ENCODE results near the gene ASB18.

The ASB18 gene

GRCh38 chr2:236244256-236244655, 19.9 kb downstream of the ASB18 start:
- H3K4me3 ChIP-seq (ENCODE audit: low read length): no peak overlapping the region
- no peak for TF ChIP-seq CTCF (conservative IDR thresholded peaks at IDR 0.05; ENCODE audit: low read depth, low read length)
- DNase-seq (ENCODE audit: low read depth): no peak

DNA sequence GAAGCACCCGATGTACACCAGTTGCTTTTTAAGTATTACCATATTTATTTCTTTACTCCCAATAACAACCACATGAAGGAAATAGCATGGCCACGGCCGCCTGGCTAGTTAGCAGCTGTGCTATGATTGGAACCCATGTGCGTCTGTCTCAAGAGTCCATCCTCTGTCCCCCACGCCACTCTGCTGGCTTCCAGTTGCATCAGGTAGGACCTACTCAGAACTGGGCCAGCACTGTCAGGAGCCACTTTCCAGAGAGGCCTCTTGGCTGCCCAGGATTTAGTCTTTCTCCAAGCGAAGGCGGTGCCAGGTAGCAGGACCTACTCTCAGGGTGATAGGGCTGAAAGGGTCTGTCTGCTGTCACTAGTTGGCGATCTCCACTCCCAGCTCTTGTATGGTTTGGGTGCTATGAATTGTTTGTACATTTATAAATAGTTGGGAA, 22.1 kb downstream of the ASB18 start:
- DNase-seq (ENCODE audit: low read depth): no peak
- TF ChIP-seq CTCF (conservative IDR thresholded peaks at IDR 0.05; ENCODE audit: low read depth, low read length): no peak
- H3K4me3 ChIP-seq (ENCODE audit: low read length): no peak overlapping the region

- TF ChIP-seq CTCF (conservative IDR thresholded peaks at IDR 0.05; ENCODE audit: low read depth, low read length): no peak
- no peak overlapping the region for H3K4me3 ChIP-seq (ENCODE audit: low read length)
- DNase-seq (ENCODE audit: low read depth): no peak
Measured at GRCh38 chr2:236241181-236242056, 22.8 kb downstream of the ASB18 start.

DNA sequence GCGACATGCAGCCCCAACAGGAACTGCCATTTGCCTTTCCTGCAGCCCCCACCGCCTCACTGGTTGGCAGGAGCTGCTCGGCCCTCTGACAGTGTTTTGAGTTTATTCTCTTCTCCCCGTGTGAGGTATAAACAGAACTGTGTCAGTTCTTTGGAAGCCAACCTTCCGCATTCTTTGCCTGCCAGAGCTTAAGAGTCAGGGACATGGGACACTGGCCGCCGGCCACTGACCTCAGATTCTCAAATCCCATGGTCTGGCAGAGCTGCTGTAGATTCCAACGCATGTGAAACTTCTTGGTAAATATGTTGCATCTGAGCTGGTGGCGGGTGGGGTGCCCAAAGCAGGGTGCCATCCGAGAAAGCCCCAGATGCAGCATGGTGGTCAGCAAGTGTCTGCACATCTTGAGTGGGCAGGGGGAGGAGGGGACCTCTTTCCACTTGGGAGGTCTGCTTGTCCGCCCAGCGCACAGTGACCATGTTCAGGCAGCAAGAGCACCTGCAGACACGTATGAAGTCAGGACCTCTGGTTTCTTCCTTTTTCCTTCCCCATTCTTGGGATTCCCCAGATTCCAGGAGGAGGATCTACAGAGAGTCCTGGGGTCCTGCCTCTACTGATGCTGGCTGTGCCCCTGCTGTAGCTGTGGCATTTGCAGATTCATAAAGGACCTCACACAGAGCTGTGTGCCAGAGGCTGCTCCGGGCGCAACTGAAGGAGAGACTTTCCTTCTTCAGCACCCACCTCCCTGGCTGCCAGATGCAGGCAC, 23.8 kb downstream of the ASB18 start:
- H3K4me3 ChIP-seq (ENCODE audit: low read length): no peak overlapping the region
- no peak for TF ChIP-seq CTCF (conservative IDR thresholded peaks at IDR 0.05; ENCODE audit: low read depth, low read length)
- peak; percentile 81 for DNase-seq (ENCODE audit: low read depth)

DNA sequence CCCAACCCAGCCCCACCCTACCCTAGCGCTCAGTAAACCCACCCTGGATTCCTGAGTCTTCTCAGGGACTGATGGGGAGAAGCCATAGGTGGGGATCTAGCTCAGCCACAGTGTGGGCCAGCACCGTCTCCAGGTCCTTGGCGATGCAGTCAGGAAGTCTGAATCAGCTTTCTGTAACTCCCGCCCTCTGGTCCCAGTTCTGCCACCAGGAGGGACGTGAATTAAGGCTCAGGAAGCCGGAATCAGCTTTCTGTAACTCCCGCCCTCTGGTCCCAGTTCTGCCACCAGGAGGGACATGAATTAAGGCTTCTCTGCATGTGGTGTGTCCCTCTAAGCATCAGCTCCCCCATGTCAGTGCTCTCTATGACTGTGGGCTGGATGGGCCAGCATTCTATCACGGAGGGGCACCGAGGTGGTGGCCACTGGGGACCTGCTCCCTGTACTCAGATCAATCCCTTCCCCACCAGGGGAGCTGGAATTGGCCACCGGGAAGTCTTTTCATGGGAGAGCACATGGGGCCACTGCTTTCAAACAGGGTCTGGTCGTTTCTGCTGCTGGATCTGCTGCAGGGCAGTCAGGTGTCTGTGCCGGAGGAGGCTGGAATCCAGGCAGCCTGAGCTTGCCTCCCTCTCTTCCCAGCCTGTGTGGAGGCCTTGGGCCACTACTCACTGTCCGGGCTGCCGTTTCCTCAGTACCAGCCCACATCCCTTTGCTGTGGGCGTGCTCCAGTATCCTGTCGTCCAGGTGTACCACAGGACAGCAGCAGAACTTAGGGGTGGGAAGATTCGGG, 24.7 kb downstream of the ASB18 start:
- peak; percentile 18 for DNase-seq (ENCODE audit: low read depth)
- TF ChIP-seq CTCF (conservative IDR thresholded peaks at IDR 0.05; ENCODE audit: low read depth, low read length): no peak
- H3K4me3 ChIP-seq (ENCODE audit: low read length): no peak overlapping the region

DNA sequence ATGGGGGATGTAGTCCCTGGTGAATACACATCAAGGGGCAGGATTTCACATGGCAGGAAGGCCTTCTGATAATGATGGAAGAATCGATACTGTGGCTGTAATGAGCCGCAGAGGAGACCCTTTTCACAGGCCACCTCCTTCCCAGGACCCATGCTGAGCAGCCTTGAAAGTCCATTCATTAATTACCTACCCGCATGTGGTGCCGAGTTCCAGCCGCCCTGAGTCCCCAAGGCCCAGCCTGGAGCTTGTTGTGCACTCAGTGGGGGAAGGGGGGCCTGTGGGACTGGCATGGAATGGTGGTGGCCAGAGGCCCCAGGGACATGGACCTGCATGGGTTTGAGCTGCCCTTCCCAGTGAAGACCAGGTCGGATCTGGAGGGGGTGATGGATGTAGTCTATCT, 25.5 kb downstream of the ASB18 start:
- TF ChIP-seq CTCF (conservative IDR thresholded peaks at IDR 0.05; ENCODE audit: low read depth, low read length): no peak
- H3K4me3 ChIP-seq (ENCODE audit: low read length): no peak overlapping the region

More for the DNA sequence above, 25.5 kb downstream of the ASB18 start:
- no peak for DNase-seq (ENCODE audit: low read depth)
